Liver (tissue), 9 donors: ENCODE measurements around the gene LARGE2. TPM values are rescaled to one million over a fixed set of nuclear protein-coding genes. Genes with fewer than 3 reads are reported as not detected.

ENCODE experiments used
- DNase-seq: peaks from one replicate; pipeline ENCODE4 v3.0.0-alpha.2; 2017; ENCODE audit warnings: low spot score
- H3K27ac ChIP-seq, 2 donors: one replicate each; pipeline ENCODE4 v1.7.0; 2013; ENCODE audit warnings: inconsistent platforms in 2 of 2, low read length in 2 of 2, control low read depth in 1 of 2, low read depth in 1 of 2, mild to moderate bottlenecking in 1 of 2
- H3K27me3 ChIP-seq, 4 donors: one replicate each; pipeline versions ENCODE4 v1.6.1 to v1.7.0; 2013; ENCODE audit warnings: low read length in 3 of 4, inconsistent platforms in 1 of 4, mild to moderate bottlenecking in 1 of 4, moderate library complexity in 1 of 4; ENCODE audit not compliant: control insufficient read depth in 4 of 4, insufficient read depth in 4 of 4
- H3K36me3 ChIP-seq, 4 donors: one replicate each; pipeline versions ENCODE4 v1.6.1 to v1.7.0; 2013; ENCODE audit warnings: low read length in 3 of 4, mild to moderate bottlenecking in 3 of 4, low read depth in 1 of 4, moderate library complexity in 1 of 4; ENCODE audit not compliant: control insufficient read depth in 4 of 4, insufficient read depth in 3 of 4
- H3K4me1 ChIP-seq, 4 donors: one replicate each; pipeline versions ENCODE4 v1.6.1 to v1.7.0; 2013; ENCODE audit warnings: low read length in 3 of 4, mild to moderate bottlenecking in 3 of 4, moderate library complexity in 1 of 4; ENCODE audit not compliant: control insufficient read depth in 4 of 4, insufficient read depth in 4 of 4
- H3K4me3 ChIP-seq, 3 donors: one replicate each; pipeline versions ENCODE4 v1.6.1 to v1.7.0; 2013; ENCODE audit warnings: low read length in 3 of 3, control low read depth in 1 of 3, low read depth in 1 of 3, mild to moderate bottlenecking in 1 of 3
- H3K9ac ChIP-seq, 2 donors: one replicate each; pipeline ENCODE4 v1.7.0; 2013; ENCODE audit warnings: low read length in 2 of 2, mild to moderate bottlenecking in 2 of 2, moderate library complexity in 2 of 2, control low read depth in 1 of 2, low read depth in 1 of 2
- H3K9me3 ChIP-seq, 4 donors: one replicate each; pipeline versions ENCODE4 v1.6.1 to v1.7.0; 2013; ENCODE audit warnings: low read length in 3 of 4; ENCODE audit not compliant: control insufficient read depth in 4 of 4
- ATF3 ChIP-seq: IDR thresholded peaks from 2 replicates; pipeline ENCODE4 v1.6.1; 2016; ENCODE audit warnings: antibody characterized with exemption
- EGR1 ChIP-seq, 2 donors: IDR thresholded peaks; 2 replicates each; pipeline ENCODE4 v1.6.1; 2016 to 2018; ENCODE audit warnings: antibody characterized with exemption in 2 of 2, low read depth in 2 of 2
- FOXA1 ChIP-seq: IDR thresholded peaks from 2 replicates; pipeline ENCODE4 v1.6.1; 2016; ENCODE audit warnings: antibody characterized with exemption
- FOXA2 ChIP-seq: IDR thresholded peaks from 2 replicates; pipeline ENCODE4 v1.6.1; 2016; ENCODE audit warnings: antibody characterized with exemption
- GABPA ChIP-seq, 2 donors: IDR thresholded peaks in 1 of 2; conservative IDR thresholded peaks in 1 of 2; 2 replicates each; pipeline ENCODE4 v1.6.1; 2016; ENCODE audit warnings: antibody characterized with exemption in 2 of 2, mild to moderate bottlenecking in 1 of 2, moderate library complexity in 1 of 2
- HNF4A ChIP-seq, 2 donors: conservative IDR thresholded peaks; 2 replicates each; pipeline ENCODE4 v1.6.1; 2016; ENCODE audit warnings: antibody characterized with exemption in 2 of 2, mild to moderate bottlenecking in 2 of 2
- HNF4G ChIP-seq: IDR thresholded peaks from 2 replicates; pipeline ENCODE4 v1.6.1; 2016; ENCODE audit warnings: antibody characterized with exemption
- JUND ChIP-seq, 2 donors: IDR thresholded peaks; 2 replicates each; pipeline ENCODE4 v1.6.1; 2016; ENCODE audit warnings: antibody characterized with exemption in 2 of 2
- NR2F2 ChIP-seq: IDR thresholded peaks from 2 replicates; pipeline ENCODE4 v1.6.1; 2016; ENCODE audit warnings: antibody characterized with exemption
- RAD21 ChIP-seq, 2 donors: IDR thresholded peaks; 2 replicates each; pipeline ENCODE4 v1.6.1; 2016; ENCODE audit warnings: antibody characterized with exemption in 2 of 2, mild to moderate bottlenecking in 2 of 2
- RXRA ChIP-seq, 2 donors: IDR thresholded peaks; 2 replicates each; pipeline ENCODE4 v1.6.1; 2017 to 2018; ENCODE audit warnings: antibody characterized with exemption in 2 of 2, mild to moderate bottlenecking in 1 of 2
- SP1 ChIP-seq: IDR thresholded peaks from 2 replicates; pipeline ENCODE4 v1.6.1; 2018; ENCODE audit warnings: antibody characterized with exemption, mild to moderate bottlenecking
- TAF1 ChIP-seq: conservative IDR thresholded peaks from 2 replicates; pipeline ENCODE4 v1.6.1; 2016; ENCODE audit warnings: antibody characterized with exemption, mild to moderate bottlenecking
- YY1 ChIP-seq: IDR thresholded peaks from 2 replicates; pipeline ENCODE4 v1.6.1; 2016; ENCODE audit warnings: antibody characterized with exemption, mild to moderate bottlenecking
- WGBS: extraction: QIAGEN DNeasy Blood & Tissue Kit; methylation state at CpG from one replicate; pipeline ENCODE4 v1.1.7; 2013; 5-methylcytosine and 5-hydroxymethylcytosine counted together
- polyA plus RNA-seq, 2 donors: library from polyadenylated mRNA; stranded (reverse) in 1 of 2; unstranded in 1 of 2; fragments of 200-250 nt in 1 of 2; fragments of >200 nt in 1 of 2; fragmentation: Nextera tagmentation in 1 of 2; extraction: Ambion mirVana in 1 of 2; gene quantifications; one replicate each; pipeline versions ENCODE4 v1.2.1 to v1.2.3, GENCODE V29; 2013 to 2015
- total RNA-seq, 2 donors: library from RNA; depleted of rRNA; stranded (reverse); fragments of >200 nt; gene quantifications; one replicate each; pipeline ENCODE4 v1.2.3, GENCODE V29; 2014
- TF ChIP-seq, protein P1 (sequence below): IDR thresholded peaks from 2 replicates; pipeline ENCODE4 v1.6.1; 2016; ENCODE audit warnings: antibody characterized with exemption
- TF ChIP-seq, protein P2 (sequence below): fragments of 150-350 bp; IDR thresholded peaks from 2 replicates; pipeline ENCODE4 v1.5.1; 2017; ENCODE audit warnings: improper control_type of control experiment, low read depth, low read length; ENCODE audit not compliant: missing input control
- TF ChIP-seq, protein P3 (sequence below): IDR thresholded peaks from 2 replicates; pipeline ENCODE4 v1.6.1; 2016; ENCODE audit warnings: antibody characterized with exemption, mild to moderate bottlenecking
- TF ChIP-seq, protein P4 (sequence below): IDR thresholded peaks from 2 replicates; pipeline ENCODE4 v1.6.1; 2016; ENCODE audit warnings: antibody characterized with exemption
- donor health status: healthy.
- donor health status: healthy.
- donor health status: healthy.
- donor health status: healthy.
- donor health status: healthy.

LARGE2 gene
- total and polyA plus RNA-seq, 4 donors = 1.3 to 1.9 (median 1.5) TPM

DNA sequence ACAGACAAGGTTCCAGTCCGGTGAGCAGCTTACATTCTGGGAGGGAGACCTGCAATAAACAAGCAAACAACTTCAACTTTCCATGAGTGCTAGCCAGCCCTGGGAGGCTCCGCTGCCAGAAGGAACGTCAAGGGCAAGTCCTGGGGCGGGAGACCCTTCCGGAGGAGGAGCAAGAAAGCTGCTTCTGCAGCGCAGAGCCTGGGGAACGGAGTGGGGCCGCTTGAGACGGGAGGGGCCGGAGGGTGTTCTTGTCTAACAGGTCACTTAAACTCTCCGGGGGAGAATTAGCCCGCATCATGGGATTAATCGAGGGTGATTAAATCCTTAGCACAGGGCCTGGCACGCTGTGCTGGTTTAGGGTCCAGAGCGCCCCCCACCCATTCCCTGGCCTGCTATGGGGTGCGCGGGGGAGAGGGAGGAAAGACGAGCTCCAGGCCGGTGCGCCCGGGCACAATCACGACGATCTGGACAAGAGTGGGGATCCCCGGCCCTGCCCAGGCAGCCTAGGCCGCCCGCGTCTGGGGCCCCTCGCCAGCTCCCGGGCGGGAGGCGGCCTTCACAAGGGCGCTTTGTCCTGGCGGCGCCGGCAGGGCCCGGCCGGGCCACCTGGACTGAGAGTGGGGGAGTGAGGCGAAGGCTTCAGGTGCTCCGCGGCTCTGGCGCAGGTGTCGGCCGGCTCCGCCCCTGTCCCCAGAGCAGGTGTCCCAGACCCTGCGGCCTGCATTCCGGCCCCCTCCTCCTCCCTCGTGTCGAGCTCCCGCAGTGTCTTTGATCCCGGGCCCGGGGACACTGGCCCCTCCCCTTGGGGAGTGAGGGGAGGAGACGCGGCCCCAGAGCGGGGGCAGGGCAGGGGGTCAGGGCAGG lies 663 bp upstream of the LARGE2 start:
- Histone ChIP-seq H3K4me1 (peaks cover 4 to 22% (median 12%) of the 10 kb centered on the region in 4 donors), H3K9me3 (no peaks in the 10 kb centered on the region), H3K36me3 (no peaks in the 10 kb centered on the region), H3K27me3 (no peaks in the 10 kb centered on the region), H3K9ac (no peak overlapping the region), H3K4me3 (peak overlapping the region in 1 of 3 donors; percentile 51), H3K27ac (no peak overlapping the region)
- no peak for DNase-seq
- 29% methylated on average over 54 of the region's 54 CpGs for WGBS
- TF ChIP-seq HNF4G (no peak), SP1 (peak; percentile 22)

- Histone ChIP-seq H3K4me3 (no peak overlapping the region), H3K36me3 (no peaks in the 10 kb centered on the region), H3K9ac (no peak overlapping the region), H3K27me3 (no peaks in the 10 kb centered on the region), H3K4me1 (peaks cover 0 to 12% (median 4%) of the 10 kb centered on the region in 4 donors), H3K27ac (no peak overlapping the region), H3K9me3 (no peaks in the 10 kb centered on the region)
- 91% methylated on average over 22 of the region's 22 CpGs for WGBS
- no peak for DNase-seq
- TF ChIP-seq HNF4A (conservative IDR thresholded peaks at IDR 0.05) = no peak
- TF ChIP-seq RXRA (IDR thresholded peaks at IDR 0.05) = no peak
- no peak for TF ChIP-seq TAF1
- TF ChIP-seq, protein P1, sequence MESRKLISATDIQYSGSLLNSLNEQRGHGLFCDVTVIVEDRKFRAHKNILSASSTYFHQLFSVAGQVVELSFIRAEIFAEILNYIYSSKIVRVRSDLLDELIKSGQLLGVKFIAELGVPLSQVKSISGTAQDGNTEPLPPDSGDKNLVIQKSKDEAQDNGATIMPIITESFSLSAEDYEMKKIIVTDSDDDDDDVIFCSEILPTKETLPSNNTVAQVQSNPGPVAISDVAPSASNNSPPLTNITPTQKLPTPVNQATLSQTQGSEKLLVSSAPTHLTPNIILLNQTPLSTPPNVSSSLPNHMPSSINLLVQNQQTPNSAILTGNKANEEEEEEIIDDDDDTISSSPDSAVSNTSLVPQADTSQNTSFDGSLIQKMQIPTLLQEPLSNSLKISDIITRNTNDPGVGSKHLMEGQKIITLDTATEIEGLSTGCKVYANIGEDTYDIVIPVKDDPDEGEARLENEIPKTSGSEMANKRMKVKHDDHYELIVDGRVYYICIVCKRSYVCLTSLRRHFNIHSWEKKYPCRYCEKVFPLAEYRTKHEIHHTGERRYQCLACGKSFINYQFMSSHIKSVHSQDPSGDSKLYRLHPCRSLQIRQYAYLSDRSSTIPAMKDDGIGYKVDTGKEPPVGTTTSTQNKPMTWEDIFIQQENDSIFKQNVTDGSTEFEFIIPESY = no peak
- TF ChIP-seq NR2F2 = no peak
- TF ChIP-seq YY1 = no peak
- TF ChIP-seq HNF4G = no peak
- TF ChIP-seq EGR1 (IDR thresholded peaks at IDR 0.05; ENCODE audit: low read depth in 2 of 2) = no peak
- TF ChIP-seq FOXA2 = no peak
- no peak for TF ChIP-seq GABPA (IDR thresholded peaks at IDR 0.05 in 1 of 2, conservative IDR thresholded peaks at IDR 0.05 in 1 of 2)
- TF ChIP-seq, protein P2, sequence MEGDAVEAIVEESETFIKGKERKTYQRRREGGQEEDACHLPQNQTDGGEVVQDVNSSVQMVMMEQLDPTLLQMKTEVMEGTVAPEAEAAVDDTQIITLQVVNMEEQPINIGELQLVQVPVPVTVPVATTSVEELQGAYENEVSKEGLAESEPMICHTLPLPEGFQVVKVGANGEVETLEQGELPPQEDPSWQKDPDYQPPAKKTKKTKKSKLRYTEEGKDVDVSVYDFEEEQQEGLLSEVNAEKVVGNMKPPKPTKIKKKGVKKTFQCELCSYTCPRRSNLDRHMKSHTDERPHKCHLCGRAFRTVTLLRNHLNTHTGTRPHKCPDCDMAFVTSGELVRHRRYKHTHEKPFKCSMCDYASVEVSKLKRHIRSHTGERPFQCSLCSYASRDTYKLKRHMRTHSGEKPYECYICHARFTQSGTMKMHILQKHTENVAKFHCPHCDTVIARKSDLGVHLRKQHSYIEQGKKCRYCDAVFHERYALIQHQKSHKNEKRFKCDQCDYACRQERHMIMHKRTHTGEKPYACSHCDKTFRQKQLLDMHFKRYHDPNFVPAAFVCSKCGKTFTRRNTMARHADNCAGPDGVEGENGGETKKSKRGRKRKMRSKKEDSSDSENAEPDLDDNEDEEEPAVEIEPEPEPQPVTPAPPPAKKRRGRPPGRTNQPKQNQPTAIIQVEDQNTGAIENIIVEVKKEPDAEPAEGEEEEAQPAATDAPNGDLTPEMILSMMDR = no peak
- TF ChIP-seq, protein P3, sequence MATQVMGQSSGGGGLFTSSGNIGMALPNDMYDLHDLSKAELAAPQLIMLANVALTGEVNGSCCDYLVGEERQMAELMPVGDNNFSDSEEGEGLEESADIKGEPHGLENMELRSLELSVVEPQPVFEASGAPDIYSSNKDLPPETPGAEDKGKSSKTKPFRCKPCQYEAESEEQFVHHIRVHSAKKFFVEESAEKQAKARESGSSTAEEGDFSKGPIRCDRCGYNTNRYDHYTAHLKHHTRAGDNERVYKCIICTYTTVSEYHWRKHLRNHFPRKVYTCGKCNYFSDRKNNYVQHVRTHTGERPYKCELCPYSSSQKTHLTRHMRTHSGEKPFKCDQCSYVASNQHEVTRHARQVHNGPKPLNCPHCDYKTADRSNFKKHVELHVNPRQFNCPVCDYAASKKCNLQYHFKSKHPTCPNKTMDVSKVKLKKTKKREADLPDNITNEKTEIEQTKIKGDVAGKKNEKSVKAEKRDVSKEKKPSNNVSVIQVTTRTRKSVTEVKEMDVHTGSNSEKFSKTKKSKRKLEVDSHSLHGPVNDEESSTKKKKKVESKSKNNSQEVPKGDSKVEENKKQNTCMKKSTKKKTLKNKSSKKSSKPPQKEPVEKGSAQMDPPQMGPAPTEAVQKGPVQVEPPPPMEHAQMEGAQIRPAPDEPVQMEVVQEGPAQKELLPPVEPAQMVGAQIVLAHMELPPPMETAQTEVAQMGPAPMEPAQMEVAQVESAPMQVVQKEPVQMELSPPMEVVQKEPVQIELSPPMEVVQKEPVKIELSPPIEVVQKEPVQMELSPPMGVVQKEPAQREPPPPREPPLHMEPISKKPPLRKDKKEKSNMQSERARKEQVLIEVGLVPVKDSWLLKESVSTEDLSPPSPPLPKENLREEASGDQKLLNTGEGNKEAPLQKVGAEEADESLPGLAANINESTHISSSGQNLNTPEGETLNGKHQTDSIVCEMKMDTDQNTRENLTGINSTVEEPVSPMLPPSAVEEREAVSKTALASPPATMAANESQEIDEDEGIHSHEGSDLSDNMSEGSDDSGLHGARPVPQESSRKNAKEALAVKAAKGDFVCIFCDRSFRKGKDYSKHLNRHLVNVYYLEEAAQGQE = no peak
- no peak for TF ChIP-seq FOXA1
- TF ChIP-seq, protein P4, sequence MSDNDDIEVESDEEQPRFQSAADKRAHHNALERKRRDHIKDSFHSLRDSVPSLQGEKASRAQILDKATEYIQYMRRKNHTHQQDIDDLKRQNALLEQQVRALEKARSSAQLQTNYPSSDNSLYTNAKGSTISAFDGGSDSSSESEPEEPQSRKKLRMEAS = no peak
- TF ChIP-seq SP1 = no peak
- TF ChIP-seq JUND (IDR thresholded peaks at IDR 0.05) = no peak
- no peak for TF ChIP-seq ATF3
- TF ChIP-seq RAD21 (IDR thresholded peaks at IDR 0.05) = no peak
These were observed 1.8 kb downstream of the LARGE2 start for GRCh38 chr11:45924036-45924915.
